AG04450 (cell line): Measurements from ENCODE around the gene POLR2E. TPM values are rescaled to one million over a fixed set of nuclear protein-coding genes. Genes with fewer than 3 reads are reported as not detected.
"Not testable (repeated sequence)": the region's sequence is repeated elsewhere in the genome, so short reads cannot be mapped to it uniquely, and the experiment has no call there.

ENCODE experiments used
- CTCF ChIA-PET: fragments of 300-600, 350-600 bp; formaldehyde crosslinking; extraction: SDS; loops from one replicate; lab custom pipeline; 2022; ENCODE audit warnings: antibody characterized with exemption, inconsistent platforms; lab: Charles Lee
- POLR2A ChIA-PET: fragments of 350-600 bp; formaldehyde crosslinking; extraction: SDS; loops from one replicate; lab custom pipeline; 2021; ENCODE audit warnings: antibody characterized with exemption, inconsistent platforms; lab: Yijun Ruan, JAX
- DNase-seq: peaks from one replicate; pipeline ENCODE4 v3.0.0-alpha.2; 2011; ENCODE audit warnings: low read depth, low spot score
- H3K27ac ChIP-seq: one replicate; pipeline ENCODE4 v1.5.1; 2012; ENCODE audit warnings: low read depth, low read length, control low read depth
- H3K27me3 ChIP-seq: one replicate; pipeline ENCODE4 v1.6.0; 2012; ENCODE audit warnings: low read length; ENCODE audit not compliant: control insufficient read depth, insufficient read depth
- H3K4me3 ChIP-seq: 2 replicates; pipeline ENCODE4 v1.5.1; 2011; ENCODE audit warnings: mild to moderate bottlenecking, low read depth, low read length, control low read depth
- H3K9me3 ChIP-seq: 2 replicates; pipeline ENCODE4 v1.5.1; 2012; ENCODE audit warnings: low read length; ENCODE audit not compliant: control insufficient read depth, insufficient read depth
- CTCF ChIP-seq: IDR thresholded peaks from 2 replicates; pipeline ENCODE4 v1.5.1; 2011; ENCODE audit warnings: low read depth, low read length, control low read depth, inconsistent platforms
- polyA plus RNA-seq: library from polyadenylated mRNA; depleted of rRNA; stranded (reverse); fragments of >200 nt; gene quantifications from 2 replicates; pipeline ENCODE4 v1.2.3, GENCODE V29; 2011

POLR2E gene
- polyA plus RNA-seq, 1 experiment: 140 TPM

GRCh38 chr19:1115646-1116420, 20.7 kb upstream of the POLR2E start:
- DNase-seq: no peak
- no peak for TF ChIP-seq CTCF
- H3K27ac ChIP-seq: no peak overlapping the region
- peaks cover 3% of the 10 kb centered on the region; the same call in 1 of the 2 replicates for H3K9me3 ChIP-seq
- H3K4me3 ChIP-seq: no peak overlapping the region
- ChIA-PET CTCF (no interaction called here), POLR2A (no interaction called here)
- H3K27me3 ChIP-seq: no peaks in the 10 kb centered on the region

DNA sequence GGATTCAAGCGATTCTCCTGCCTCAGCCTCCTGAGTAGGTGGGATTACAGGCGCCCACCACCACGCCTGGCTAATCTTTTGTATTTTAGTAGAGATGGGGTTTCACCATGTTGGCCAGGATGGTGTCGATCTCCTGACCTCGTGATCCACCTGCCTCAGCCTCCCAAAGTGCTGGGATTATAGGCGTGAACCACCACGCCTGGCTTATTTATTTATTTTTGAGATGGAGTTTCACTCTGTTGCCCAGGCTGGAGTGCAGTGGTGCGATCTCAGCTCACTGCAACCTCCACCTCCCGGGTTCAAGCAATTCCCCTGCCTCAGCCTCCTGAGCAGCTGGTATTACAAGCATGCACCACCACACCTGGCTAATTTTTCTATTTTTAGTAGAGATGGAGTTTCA, 19.6 kb upstream of the POLR2E start:
- H3K27me3 ChIP-seq, H3K9me3 ChIP-seq, H3K27ac ChIP-seq, CTCF ChIA-PET, POLR2A ChIA-PET, DNase-seq, H3K4me3 ChIP-seq: not testable (repeated sequence)

DNA sequence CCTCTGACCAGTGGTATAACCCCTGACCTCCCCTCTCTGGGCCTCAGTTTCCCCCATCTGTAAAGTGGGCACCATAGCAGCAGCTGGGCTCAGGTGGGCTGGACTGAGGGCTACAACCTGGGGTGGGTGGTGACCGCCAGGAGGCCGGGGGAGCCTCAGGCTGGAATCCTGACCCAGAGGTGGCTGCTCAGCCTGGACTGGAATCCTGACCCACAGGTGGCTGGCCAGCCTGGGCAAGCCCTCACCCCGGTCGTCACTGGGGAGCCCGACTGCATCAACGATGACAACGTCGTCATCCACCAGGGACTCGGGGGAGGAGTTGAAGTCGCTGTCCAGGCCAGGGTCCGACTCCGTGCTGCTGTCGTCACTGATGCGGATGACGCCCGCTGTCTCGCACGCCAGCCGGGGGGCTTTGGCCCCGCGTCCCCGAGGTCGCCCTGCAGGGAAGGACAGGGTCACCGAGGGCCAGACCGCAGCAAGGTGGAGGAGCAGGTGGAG, 18.9 kb upstream of the POLR2E start:
- H3K27ac ChIP-seq: peak overlapping the region; percentile 88
- POLR2A ChIA-PET: interaction anchor here (0.7 to 1.5 kb wide), 9 partner anchors 10 to 155 kb away, joined by 3 to 22 read pairs (median 4); partner anchors contain the start of genes ABCA7, CIRBP and GPX4
- no peak for TF ChIP-seq CTCF
- DNase-seq: no peak
- H3K4me3 ChIP-seq: no peak overlapping the region
- no peaks in the 10 kb centered on the region for H3K27me3 ChIP-seq
- H3K9me3 ChIP-seq: peaks cover 17% of the 10 kb centered on the region; the same call in 1 of the 2 replicates
- CTCF ChIA-PET: interaction anchor here (0.6 to 3.6 kb wide), 27 partner anchors 10 to 329 kb away, joined by 3 to 52 read pairs (median 5); partner anchors contain the start of genes ATP5F1D and GPX4

- Histone ChIP-seq H3K9me3 (peaks cover 22% of the 10 kb centered on the region; the same call in 1 of the 2 replicates), H3K4me3 (no peak overlapping the region), H3K27me3 (no peaks in the 10 kb centered on the region), H3K27ac (peak overlapping the region; percentile 88)
- peak; percentile 83 for TF ChIP-seq CTCF
- ChIA-PET CTCF (interaction anchor here (0.6 to 3.6 kb wide), 27 partner anchors 10 to 328 kb away, joined by 3 to 52 read pairs (median 5); partner anchors contain the start of genes ATP5F1D and GPX4), POLR2A (interaction anchor here (0.6 to 1.5 kb wide), 14 partner anchors 8 to 156 kb away, joined by 3 to 22 read pairs (median 4); partner anchors contain the start of genes ABCA7, CIRBP and GPX4)
- DNase-seq: peak; percentile 94
These were observed 18.1 kb upstream of the POLR2E start for GRCh38 chr19:1113030-1113985.
